ENCODE measurements around the gene INTS6L.

The INTS6L gene, protein sequence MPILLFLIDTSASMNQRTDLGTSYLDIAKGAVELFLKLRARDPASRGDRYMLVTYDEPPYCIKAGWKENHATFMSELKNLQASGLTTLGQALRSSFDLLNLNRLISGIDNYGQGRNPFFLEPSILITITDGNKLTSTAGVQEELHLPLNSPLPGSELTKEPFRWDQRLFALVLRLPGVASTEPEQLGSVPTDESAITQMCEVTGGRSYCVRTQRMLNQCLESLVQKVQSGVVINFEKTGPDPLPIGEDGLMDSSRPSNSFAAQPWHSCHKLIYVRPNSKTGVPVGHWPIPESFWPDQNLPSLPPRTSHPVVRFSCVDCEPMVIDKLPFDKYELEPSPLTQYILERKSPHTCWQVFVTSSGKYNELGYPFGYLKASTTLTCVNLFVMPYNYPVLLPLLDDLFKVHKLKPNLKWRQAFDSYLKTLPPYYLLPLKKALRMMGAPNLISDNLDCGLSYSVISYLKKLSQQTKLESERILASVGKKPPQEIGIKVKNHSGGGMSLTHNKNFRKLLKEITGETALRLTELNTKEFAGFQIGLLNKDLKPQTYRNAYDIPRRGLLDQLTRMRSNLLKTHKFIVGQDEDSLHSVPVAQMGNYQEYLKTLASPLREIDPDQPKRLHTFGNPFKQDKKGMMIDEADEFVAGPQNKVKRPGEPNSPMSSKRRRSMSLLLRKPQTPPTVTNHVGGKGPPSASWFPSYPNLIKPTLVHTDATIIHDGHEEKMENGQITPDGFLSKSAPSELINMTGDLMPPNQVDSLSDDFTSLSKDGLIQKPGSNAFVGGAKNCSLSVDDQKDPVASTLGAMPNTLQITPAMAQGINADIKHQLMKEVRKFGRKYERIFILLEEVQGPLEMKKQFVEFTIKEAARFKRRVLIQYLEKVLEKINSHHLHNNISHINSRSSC

DNA sequence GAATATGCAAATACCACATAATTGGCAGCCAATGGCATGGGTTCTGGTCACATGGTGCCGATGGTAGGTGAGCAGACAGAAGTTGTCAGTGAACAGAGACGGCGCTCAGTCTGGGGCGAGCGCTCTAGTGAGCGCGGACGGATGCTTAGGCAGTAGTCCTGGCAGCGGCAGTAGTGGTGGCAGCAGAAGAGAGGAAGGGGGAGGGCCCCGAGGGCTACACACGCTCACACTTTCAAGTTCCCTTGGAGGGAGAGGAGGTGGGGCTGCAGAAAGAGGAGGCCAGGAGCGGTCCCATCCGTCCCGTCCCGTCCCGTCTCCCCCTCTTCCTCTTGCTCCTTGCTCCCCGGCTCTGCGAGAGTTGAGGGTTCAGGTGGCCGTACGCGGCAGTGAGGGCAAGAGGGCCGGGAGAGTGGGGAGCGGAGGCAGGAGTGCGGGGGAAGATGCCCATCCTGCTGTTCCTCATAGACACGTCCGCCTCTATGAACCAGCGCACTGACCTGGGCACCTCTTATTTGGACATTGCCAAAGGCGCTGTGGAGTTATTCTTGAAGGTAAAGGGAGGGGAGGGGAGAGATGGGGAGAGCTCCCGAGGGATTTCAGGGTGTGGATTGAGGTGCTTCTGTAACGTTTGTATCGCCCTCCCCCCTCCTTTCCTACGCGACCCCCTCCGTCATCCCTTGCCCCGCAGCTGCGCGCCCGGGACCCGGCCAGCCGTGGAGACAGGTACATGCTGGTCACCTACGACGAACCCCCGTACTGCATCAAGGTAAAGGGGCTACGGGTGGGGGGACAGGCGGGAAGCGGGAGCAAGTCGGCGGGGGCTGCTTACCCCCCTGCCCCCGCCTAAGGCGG is at the start of gene INTS6L:
TSS of gene INTS6L (plus strand) at position 108 of the 852 bp plus-strand sequence. CDS start at position 441, 333 bp downstream.
- peak; percentile 80 for DNase-seq

GRCh38 chrX:135476378-135476777 is 44.1 kb upstream of the INTS6L start:
- DNase-seq, result no peak

- DNase-seq, result no peak
These were observed 42.9 kb upstream of the INTS6L start for GRCh38 chrX:135477576-135477975.

DNA sequence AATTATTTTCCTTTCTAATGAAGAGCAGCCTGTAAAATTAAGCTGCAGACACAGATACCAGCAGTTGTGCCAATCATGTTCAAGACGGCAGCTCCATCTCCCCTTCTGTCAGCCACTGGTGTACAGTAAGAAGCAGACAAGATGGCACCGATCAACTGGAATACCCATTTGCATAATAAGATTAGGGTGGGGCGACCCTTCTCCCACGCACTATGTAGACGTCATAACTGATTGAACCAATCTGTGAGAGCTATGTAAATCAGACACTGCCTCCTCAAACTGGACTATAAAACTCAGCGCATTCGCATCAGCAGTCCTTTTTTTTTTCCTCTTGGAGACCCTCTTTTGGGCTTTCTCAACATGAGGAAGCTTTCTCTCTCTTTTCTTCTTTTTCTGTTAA is 40.4 kb upstream of the INTS6L start:
- no peak for DNase-seq

GRCh38 chrX:135481696-135482179 is 38.7 kb upstream of the INTS6L start:
- DNase-seq, result no peak

DNA sequence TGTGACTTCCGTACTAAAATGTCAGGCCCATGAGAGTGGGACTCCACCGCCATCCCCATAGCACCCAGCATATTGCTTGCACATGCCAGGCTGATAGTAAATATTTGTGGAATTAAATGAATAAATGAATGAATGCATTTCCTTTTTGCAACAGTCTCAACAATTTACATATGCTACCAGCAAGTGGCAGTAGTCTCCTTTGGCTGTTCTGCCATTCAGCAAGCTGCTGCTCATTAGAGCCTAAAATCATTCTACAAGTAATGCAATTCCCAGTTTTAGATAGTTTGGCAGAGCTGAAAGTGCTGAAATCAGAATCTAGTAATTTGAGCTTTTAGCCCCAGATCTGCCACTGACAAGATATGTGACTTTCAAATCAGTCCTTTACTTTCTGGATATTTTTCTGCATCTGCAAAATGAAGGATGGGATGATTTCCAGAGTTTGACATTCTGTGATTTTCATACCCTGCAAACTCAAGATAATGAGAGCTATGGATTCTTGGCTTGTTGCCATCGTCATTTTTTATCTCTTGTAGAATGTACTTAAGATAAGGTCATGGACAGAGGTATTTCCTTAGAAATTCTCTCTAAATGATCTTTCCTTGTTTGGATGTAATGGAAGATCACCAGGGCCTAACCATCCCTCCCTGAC is 35.7 kb upstream of the INTS6L start:
- no peak for DNase-seq

- DNase-seq, result no peak
These were observed 30.9 kb upstream of the INTS6L start for GRCh38 chrX:135489542-135489941.

DNA sequence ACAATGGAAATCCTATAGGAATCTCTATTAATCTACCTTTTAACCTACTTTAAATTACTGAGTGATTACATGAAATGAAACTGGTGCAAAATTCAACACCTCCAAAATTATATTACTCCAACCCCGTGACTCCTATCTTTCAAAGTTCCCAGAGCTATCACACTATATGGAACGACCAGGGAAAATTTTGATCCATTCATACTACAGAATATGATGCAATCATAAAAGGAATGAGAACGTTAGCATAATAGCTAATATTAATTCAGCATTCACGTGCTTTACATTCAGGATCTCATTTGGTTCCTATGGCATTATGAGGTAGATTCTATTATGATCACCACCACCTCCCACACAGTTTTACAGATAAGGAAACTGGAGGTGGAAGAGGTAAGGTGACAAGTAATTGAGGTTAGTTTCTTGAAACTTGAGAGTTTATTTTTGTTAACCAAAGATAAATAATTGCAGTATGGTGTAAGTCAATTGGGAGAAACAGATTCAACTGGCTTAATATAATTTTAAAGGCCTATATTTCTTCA is 29.4 kb upstream of the INTS6L start:
- no peak for DNase-seq

DNA sequence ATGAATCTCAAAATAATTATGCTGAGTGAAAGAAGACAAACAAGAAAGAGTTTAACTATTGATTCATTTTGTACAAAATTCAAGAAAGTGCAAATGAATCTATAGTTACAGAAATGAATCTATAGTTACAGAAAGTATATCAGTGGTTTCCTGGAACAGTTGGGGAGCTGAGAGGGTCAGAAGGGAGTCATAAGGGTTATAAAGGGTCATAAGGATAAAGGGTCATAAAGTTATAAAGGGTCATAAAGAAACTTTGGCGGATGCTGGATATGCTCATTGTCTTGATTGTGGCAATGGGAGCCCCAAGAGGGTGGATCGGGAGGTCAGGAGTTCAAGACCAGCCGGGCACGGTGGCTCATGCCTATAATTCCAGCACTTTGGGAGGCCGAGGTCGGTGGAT is 26.0 kb upstream of the INTS6L start:
- DNase-seq, result no peak

DNA sequence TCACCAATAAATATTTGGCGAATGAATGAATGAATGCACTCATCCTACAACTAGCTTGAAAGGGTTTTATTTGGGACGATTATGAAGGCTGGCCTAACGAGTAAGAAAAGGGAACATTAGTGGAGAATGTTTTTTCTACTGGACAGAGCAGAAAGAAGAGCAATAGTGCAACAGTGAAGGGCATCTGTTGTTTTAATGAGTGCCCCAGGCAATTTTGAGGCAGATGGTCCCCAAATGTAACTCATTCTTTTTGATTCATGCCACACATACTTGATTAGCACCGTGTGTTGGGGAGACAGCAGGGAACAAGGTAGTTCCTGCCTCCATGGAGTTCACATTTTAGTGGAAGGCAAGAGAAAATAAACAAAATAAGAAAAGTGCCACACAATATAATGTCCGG is 22.7 kb upstream of the INTS6L start:
- DNase-seq, result no peak

- DNase-seq, result no peak
These were observed 22.2 kb upstream of the INTS6L start for GRCh38 chrX:135498236-135498635.

GRCh38 chrX:135505351-135505750 is 15.1 kb upstream of the INTS6L start:
- DNase-seq, result no peak

GRCh38 chrX:135509885-135510284 is 10.6 kb upstream of the INTS6L start:
- DNase-seq, result no peak

DNA sequence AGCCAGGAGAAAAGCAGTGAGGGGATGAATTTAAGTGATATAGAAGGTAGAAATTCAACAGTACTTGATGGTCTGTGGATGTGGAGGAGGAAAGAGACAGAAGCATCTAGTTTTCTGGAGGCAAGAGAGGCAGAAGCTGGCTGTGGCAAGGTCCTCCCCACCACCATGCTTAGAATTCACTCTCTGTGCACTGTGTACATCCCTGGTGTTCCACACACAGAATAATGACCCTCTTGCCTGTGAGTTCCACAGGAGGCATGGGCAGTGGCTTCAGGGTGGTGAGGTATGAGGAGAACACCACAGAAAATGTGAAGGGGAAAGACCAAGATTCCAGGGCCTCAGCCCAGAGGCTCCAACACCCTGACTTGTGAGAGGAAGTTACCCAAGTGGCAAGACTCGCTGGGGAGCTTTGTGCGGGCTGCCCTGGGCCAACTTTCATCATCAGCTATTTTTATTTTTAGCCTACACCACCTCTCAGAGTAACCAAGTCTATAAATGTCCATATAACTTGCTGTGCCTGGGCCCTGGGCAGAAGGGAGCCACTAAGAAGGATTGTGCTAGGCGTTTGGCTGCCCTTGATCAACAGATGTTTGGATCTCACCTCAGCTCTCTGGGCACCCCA is 7.8 kb upstream of the INTS6L start:
- DNase-seq, result peak; percentile 15

- DNase-seq, result no peak
These were observed 7.3 kb upstream of the INTS6L start for GRCh38 chrX:135513130-135513515.

GRCh38 chrX:135516376-135516775 is 4.1 kb upstream of the INTS6L start:
- DNase-seq, result peak; percentile 24

GRCh38 chrX:135518161-135518560 is 2.3 kb upstream of the INTS6L start:
- no peak for DNase-seq

GRCh38 chrX:135520022-135520552 is 373 bp upstream of the INTS6L start:
- no peak for DNase-seq

DNA sequence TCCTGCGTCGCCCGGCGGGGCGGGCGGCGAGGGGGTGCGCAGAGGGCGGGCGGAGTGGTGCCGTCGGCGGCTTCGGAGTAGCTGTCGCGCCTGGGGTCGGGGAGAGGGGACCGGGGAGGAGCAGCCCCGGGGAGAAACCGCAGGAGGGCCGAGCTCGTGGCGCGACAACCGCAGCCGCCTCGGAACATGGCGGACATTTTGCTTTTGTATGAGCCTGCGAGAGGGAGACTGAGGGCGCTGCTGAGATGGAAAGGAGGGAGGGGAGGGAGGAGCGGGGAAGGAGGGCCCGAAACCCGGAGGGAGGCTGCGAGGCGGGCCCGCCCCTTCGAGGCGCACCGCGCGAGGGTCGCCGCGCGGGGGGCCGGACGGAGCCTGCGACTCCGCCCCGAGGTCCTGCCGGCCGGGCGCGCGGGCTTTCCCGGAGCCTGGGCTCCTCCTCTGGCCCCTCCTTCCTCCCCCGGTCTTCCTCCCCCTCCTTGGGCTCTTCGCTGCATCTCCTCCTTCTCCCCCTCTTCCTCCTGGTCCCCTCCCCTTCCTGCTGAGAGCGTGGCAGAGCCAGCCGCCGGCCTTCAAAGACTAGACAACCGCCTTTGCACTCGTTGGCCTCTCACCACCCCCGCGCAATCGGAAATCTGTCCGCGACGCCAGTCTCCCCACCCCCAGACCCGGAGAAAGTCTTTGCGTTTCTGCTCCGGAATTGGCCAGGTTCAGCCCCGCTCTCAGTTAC is 1.1 kb downstream of the INTS6L start:
- DNase-seq, result peak; percentile 75

DNA sequence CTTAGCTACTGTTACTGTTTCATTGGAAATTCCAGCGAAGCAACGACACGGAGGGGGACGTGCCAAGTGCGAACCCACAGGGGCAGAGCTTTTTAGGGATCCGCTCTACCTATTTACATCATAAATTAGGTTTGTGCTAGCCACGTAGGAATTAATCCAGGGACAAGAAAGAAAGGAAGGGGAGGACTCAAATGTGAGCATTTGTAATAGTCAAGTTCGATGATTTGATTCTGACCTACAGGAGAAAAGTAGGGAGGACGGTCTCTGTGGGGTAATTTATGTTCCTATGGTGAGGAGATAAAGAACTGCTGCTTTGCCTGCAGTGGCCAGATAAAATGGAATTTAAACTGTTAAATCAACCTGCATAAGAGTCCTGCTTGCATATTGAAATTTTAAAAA is 1.7 kb downstream of the INTS6L start:
- no peak for DNase-seq
